HL-60 (cell line): ENCODE data around the gene LRRC74A.

Experiments used
- POLR2AphosphoS5 ChIP-seq: IDR thresholded peaks from 2 replicates; pipeline ENCODE4 v1.6.1; 2012; ENCODE audit warnings: low read depth
- TF ChIP-seq, protein P1 (sequence below): IDR thresholded peaks from one replicate; pipeline ENCODE4 v1.5.1; 2011; ENCODE audit warnings: low read length, control low read depth, inconsistent platforms; ENCODE audit not compliant: insufficient read depth
- TF ChIP-seq, protein P2 (sequence below): IDR thresholded peaks from 2 replicates; pipeline ENCODE4 v1.6.1; 2012; ENCODE audit warnings: low read depth; ENCODE audit not compliant: insufficient replicate concordance

DNA sequence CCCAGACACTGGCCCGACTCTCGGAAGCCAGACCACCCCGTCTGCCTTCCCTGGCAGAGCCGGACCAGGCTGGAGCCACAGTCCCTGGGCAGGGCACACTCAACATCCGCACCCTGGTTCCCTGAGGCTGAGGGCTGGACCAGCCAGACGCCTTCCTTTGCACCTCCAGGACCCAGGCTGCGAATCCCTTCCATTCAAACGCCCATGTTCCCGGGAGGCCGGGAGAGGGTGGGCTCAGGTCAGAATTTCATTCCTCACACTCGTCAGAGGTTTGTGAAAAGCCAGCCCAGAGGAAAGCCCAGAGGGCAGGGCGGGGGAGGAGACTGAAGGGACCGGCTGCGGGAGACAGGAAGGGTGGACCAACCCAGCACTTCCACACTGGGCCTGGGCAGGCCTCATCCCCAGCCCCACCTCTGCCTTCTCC lies 58.7 kb downstream of the LRRC74A start:
- TF ChIP-seq, protein P1, sequence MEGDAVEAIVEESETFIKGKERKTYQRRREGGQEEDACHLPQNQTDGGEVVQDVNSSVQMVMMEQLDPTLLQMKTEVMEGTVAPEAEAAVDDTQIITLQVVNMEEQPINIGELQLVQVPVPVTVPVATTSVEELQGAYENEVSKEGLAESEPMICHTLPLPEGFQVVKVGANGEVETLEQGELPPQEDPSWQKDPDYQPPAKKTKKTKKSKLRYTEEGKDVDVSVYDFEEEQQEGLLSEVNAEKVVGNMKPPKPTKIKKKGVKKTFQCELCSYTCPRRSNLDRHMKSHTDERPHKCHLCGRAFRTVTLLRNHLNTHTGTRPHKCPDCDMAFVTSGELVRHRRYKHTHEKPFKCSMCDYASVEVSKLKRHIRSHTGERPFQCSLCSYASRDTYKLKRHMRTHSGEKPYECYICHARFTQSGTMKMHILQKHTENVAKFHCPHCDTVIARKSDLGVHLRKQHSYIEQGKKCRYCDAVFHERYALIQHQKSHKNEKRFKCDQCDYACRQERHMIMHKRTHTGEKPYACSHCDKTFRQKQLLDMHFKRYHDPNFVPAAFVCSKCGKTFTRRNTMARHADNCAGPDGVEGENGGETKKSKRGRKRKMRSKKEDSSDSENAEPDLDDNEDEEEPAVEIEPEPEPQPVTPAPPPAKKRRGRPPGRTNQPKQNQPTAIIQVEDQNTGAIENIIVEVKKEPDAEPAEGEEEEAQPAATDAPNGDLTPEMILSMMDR: no peak
- no peak for TF ChIP-seq POLR2AphosphoS5
- TF ChIP-seq, protein P2, sequence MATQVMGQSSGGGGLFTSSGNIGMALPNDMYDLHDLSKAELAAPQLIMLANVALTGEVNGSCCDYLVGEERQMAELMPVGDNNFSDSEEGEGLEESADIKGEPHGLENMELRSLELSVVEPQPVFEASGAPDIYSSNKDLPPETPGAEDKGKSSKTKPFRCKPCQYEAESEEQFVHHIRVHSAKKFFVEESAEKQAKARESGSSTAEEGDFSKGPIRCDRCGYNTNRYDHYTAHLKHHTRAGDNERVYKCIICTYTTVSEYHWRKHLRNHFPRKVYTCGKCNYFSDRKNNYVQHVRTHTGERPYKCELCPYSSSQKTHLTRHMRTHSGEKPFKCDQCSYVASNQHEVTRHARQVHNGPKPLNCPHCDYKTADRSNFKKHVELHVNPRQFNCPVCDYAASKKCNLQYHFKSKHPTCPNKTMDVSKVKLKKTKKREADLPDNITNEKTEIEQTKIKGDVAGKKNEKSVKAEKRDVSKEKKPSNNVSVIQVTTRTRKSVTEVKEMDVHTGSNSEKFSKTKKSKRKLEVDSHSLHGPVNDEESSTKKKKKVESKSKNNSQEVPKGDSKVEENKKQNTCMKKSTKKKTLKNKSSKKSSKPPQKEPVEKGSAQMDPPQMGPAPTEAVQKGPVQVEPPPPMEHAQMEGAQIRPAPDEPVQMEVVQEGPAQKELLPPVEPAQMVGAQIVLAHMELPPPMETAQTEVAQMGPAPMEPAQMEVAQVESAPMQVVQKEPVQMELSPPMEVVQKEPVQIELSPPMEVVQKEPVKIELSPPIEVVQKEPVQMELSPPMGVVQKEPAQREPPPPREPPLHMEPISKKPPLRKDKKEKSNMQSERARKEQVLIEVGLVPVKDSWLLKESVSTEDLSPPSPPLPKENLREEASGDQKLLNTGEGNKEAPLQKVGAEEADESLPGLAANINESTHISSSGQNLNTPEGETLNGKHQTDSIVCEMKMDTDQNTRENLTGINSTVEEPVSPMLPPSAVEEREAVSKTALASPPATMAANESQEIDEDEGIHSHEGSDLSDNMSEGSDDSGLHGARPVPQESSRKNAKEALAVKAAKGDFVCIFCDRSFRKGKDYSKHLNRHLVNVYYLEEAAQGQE: no peak
